DMS153 treated with DMSO at 0.1 percent for 48 hours (cell line): ENCODE measurements around the gene TEDC1.

Source experiments
- DNase-seq: peaks from one replicate; lab custom pipeline; 2025; ENCODE audit not compliant: unreplicated experiment; lab: John Stamatoyannopoulos, UW

TEDC1 gene

DNA sequence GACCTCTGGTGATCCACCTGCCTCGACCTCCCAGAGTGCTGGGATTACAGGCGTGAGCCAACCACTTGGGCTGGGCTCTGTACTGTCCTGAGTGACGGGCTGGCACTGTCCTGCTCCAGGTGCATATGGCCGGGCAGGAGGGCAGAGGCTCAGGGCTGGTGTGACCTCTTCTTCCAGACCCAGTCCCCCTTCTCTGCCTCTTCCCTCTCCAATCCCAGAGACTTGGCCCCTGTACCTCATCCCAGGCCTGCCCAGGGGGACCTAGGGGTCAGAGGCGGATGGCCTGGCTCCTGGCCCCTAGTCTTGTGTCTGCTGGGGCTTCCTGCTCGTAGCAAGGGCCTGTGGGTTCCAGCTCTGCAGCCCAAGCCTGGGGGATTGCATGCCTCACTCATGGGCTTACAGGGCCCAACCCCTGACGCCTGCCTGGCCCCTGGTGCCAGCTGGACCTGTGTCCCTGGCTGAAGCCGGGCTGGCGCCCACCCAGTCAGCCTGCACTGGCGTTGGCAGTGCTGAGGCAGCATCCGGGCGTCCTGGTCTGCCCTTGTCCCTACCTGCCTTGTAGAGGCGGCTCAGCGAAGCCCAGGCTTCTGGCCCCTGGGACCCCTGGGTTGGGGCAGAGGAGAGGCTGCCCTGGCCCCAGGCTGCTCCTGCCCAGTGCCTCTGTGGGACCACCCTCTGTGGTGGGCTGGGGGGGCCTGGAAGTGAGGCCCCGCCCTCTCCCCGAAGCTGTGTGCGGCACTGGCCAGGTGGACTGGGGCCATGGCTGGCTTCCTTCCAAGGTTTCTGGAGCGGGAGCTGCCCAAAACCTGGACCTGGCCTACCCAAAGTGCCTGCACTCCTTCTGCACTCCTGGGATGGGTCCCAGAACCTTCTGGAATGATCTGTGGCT, 4.3 kb downstream of the TEDC1 start:
- DNase-seq = no peak

DNA sequence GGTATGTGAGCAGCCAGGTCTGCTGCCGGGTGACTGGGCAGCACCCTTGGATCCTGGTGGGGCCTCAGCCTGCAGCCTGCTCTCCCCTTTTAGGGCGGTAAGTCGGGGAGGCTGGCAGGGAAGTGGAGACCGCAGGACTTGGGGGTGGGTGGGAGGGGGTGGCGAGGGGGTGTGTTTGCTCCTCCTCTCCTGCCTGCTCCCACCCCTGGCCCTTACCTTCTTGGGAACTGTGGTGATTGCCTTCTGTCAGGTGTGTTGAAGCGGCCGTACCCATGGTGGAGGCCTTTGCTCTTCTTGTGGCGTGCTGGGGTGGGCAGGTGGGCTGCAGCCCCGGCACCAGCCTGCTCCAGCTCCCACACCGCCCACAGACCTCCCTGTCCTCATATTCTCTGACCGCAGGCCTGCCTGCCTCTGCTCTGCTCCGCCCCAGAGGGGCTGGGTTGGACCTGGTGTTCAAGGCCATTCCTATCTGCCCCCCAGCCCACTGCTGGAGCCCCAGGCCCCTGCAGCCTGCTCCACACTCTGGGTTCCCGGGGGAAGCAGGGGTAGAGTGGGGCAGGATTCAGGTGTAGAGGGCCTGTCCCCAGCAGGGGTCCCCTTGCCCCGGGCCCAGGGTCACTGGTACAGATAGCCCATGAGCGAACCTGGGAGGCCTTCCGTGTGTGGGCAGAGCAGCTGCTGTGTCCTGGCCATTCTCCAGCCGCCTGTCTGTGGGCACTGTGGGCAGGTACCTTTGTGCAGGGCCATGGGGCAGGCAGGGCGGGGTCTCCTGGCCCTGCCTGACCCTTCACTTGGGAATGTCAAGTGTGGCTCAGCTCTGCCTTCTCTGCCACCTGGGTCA, 5.2 kb downstream of the TEDC1 start:
- DNase-seq = no peak

DNA sequence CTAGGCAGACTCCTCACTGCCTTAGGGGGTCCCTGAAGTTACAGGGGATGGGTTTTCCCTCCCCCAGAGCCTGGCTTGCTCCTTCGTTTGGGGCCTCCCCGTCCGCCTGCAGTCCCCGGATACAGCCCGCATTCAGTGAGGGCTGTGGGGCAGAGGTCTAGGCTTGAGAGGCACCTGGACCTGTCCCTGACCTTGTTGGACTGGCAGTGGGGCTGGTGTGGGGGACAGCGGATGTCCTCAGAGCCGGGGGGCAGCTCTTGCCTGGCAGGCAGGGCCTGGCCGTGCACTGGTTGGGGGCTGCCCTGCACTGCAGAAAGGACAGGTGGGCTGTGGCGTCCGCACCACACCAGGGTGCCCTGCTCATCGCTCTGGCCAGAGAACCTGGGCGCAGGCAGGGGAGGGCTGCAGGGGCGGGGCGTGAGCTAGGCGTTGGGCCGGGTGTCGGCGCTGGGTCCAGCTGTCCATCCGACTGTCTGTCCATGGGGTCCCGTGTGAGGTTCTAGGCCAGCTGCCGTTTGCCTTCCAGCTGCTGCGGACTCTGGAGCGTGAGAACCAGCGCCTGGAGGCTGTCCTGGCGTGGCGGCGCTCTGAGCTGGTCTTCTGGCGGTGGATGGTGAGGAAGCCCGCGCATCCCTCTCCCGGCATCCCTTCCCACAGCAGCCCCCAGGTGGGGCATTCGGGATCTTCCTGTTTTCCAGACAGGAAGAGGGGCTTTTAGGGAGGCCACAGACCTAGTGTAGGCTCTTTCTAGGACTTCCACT, 6.0 kb downstream of the TEDC1 start:
- DNase-seq = no peak

DNA sequence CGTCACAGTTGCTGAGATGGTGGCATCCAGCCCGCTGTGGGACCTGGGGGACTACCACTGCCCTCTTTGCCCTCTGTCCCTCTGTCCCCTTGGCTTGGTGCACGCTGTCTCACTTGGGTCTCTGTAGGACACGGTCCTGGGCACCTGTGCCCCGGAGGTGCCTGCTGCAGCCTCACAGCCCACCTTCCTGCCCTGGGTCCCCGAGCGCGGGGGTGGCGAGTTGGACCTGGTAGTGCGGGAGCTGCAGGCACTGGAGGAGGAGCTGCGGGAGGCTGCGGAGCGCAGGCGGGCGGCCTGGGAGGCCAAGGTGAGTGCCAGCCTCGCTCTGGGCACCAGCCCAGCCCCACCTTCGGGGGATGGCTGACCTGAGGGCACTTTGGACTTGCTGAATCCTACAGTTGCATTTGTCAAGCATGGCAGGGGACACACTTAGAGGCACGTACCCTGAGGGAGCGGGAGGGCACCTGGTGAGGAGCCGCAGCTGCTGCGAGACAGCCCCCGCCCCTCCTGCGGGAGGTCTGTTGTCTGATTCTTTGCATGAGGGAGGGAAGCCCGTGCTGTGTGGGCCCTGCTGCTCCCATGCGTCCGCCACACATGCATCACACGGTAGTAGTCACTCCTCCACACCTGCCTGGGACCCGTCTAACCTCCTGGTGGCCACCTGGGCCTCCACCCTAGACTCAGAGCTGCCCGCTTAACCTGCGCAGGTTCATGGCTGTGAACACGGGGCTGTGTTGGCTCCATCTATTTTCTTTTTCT, 6.8 kb downstream of the TEDC1 start:
- no peak for DNase-seq

DNA sequence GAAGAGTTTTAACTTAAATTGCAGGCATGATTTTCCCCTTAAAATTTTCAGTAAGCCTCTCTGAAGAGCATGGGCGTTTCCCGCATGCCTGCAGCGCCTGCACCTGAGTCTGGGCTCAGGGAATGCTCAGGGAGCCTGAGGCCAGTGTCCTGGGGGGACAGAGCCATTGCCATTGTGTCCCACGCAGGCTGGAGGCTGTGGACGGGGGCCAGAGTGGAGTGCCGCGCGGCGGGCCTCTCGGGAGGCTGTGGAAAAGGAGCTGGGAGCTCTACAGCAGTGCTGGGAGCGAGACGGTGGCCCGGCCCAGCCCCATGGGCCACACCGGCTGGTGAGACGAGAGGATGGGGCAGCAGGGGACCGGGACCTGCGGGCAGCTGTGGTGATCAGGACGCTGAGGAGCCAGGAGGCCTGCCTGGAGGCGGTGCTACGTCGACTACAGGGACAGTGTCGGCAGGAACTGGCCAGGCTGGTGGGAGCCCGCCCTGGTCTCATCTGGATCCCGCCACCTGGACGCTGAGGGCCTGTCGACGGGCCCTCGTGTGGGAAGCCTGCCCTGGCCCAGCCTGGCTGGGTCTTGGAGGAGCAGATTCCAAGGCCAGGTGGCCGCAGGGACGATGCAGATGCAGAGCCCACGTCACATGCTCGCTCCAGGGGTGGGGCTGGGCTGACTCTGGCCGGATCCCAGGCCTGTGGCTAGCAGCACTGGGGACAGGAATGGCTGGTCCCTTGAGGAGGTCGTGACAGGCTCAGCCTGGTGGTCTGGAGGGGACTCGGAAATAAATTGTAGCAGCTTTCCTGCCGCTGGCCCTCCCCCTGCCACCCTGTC, 7.6 kb downstream of the TEDC1 start:
- DNase-seq = no peak

DNA sequence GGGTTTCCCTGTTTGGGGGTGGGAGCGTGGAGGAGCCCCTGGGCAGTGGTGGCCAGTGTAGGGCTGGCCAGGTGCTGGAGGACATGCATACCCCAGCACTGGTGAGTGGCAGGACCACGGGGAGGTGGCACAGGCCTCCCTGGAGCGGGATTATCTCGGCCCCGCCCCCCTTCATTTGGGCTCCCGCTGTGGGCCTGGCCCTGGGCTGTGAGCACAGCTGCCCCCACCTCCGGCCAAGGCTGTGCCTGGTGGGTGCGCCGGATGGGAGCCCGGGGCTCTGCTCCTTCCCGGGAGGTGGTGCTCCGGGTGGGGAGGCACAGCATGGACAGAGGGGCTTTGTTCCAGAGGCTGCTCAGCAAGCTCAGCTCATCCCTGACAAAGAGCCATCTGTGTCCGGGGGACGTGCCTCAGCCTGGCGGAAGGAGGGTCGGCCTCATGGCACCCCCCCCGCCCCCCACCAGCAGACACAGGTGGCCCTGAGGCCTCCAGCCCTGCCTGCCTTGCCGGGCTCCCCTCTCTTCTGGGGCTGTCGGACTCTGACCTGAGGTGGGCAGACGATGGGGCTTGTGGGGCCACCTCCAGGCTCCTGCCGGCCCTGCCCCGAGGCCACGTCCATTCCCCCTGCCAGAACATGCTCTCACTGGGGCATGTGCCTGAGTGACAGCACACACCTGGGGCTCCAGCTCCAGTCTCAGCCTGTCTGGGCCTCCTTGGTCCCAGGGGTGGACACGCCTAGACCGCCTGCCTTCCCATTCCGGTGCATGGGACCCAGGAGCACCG, 8.4 kb downstream of the TEDC1 start:
- no peak for DNase-seq

DNA sequence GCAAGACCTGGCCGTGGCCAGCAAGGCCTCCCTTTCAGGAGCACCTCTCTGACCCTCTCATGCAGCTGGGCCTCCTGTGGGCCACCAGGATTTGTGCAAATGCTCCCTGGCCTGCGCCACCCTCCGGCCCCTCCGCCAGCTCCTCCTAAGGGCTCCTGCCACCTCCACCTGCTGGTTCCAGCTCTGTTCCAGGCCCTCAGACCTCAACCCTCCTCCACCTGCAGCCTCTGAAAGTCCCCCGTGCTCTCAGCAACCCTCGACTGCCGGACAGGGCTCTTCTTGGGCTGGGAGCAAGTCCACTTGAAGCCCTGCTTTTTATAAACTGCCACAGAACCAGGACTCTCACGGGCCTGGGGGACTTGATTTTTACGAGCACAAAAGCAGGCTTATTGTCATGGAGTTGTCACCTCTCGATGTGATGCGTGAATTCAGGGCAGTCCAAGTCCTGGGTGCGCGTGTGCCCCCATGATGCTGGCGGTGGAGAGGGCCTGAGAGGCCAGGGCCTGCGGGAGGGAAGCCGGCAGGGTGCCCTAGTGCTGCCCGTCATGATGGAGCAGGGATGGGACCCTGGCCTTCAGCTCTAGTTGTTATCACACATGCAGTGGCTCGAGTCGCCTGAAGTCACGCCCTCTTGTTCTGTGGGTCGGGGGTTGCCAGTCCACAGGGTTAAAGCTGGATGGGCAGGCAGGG, 9.1 kb downstream of the TEDC1 start:
- DNase-seq = no peak

DNA sequence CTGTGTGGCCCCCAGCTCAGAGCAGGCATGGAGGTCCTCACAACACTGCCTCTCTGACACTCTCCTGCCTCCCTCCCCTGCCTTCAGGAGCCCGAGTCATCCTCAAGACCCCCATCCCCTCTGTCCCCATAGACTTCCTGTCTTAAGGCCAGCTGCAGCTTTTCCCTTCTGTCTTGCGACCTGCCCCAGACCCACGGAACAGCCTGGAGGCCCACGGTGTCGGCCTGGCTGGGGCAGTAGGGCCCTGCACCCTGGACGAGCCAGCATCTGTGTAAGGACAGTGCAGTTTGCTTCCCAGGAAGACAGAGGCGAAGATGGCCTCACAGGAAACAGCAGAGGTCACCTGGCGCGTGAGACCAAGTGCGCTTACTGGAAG, 9.7 kb downstream of the TEDC1 start:
- no peak for DNase-seq

DNA sequence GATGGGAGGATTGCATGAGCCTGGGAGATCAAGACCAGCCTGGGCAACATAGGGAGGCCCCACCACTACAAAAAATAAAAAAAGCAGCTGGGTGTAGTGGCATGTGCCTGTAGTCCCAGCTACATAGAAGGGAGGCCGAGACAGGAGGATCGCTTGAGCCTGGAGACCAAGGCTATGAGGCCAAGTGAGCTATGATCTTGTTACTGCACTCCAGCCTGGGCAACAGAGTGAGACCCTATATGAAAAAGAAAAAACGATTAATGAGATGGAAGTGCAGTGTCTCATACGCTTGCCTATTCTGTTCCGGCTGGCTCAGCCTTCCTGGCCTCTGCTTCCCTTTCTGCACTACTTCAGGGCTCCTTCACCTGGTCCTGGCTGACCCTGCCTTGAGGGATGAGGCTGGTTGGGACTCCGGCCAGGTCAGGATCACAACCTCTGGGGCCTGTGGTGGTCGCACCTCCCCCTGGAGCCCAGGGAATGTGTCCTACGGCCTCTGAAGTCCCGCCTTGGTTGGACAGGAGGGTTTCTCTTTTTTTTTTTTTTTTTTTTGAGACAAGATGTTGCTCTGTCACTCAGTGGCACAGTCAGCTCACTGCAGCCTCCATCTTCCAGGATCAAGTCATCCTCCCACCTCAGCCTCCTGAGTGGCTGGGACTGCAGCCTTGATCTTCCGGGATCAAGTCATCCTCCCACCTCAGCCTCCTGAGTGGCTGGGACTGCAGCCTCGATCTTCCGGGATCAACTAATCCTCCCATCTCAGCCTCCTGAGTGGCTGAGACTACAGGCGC, 10.7 kb downstream of the TEDC1 start:
- no peak for DNase-seq

DNA sequence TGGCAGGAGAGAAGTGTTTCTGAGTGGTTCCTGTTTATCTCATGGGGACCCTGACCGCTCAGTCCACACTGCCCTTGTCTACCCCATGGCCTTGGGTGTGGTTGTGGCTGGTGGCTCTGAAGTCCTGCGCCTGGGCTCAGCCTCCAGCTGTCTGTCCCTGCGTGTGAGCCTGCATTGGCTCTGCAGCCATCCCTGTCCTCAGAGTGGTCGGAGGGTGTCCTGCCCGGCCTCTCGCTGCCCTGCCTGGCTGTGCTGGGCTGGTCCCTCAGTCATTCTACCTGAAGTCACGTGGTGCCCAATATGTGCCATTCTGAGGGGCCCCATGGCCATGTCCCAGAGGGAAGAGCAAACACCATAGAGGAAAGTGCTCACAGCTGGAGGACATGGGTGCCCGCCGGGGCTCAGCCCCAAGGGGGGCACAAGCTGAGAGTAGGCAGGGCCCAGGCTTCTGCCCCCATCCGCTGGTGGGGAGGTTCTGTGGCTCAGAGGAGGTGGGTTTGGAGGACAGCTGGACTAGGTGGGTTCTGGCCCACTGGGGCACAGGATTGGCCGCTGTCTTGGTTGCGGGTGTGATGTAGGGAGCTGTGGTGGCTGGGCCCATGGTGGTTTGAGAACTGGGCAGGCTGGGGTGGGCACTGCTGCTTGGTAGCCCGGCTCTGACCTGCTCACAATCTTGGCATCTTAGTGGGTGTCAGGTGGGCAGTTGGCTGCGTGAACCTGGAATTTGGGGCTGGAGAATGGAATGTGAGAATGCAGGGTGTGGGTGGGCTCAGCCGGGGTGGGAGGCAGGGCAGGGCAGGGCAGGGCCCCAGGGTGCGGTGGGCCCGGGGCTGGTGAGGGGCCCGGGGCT, 11.6 kb downstream of the TEDC1 start:
- DNase-seq = no peak

DNA sequence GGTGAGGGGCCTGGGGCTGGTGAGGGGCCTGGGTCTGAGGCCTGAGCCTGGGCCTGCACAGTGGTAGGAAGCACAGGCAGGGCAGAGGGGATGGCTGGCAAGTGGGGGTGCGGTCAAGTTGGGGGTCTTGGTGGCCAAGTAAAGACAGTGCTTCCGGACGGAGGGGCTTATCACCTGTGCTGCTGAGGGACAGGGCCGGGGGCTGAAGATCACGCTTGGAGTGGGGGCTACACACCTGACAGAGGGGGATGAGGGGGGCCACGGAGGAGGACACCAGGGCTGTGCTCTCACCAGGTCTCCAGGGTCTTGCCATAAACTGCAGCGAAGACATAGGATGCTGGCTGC, 12.2 kb downstream of the TEDC1 start:
- no peak for DNase-seq

DNA sequence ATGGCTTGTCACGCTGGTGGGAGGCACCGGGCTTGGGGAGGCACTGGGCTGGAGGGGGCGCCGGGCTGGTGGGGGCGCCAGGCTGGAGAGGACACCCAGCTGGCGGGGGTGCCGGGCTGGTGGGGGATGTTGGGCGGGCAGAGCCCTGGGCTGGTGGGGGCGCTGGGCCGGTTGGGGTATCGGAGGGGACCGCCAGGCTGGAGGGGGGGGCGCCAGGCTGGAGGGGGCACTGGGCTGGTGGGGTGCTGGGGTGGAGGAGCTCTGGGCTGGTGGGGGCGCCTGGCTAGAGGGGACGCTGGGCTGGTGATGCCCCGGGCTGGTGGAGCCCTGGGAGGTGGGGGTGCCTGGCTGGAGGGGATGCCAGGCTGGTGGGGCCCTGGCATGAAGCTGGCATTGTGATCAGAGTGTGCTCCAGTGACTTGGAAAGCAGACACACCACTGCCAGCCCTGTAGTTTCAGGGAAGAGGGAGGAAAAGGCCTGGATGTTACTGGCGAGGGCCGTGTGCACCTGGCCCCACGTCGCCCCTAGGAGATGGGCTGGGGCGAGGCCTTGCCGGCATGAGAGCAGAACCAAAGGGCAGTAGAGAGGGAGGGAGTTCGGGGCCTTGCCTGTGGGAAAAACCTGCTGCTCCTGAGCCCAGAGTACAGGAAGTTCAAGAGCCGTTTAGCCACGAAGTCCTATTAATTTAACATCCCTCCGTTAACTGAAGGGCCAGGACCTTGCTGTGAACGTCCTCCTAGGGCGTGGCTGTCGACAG, 13.1 kb downstream of the TEDC1 start:
- DNase-seq = no peak

DNA sequence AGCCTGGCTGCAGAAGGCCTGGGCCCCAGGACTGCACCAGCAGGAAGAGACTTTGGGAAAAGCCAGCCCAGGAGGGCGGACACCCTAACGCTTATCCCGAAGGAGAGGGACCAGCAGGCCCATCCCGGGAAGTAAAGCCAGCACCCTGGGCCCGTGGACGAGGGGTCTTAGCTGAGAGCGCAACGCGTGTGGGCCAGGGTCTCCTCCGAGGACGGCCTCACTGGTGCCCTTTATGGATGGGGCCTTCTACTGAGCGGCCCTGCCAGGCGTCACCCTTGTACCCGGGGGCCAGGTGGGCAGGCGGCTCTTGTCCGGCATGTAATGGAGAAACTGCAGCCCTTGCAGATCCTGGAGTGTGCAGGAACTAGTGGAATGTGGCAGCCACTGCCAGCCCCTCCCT, 14.1 kb downstream of the TEDC1 start:
- no peak for DNase-seq

DNA sequence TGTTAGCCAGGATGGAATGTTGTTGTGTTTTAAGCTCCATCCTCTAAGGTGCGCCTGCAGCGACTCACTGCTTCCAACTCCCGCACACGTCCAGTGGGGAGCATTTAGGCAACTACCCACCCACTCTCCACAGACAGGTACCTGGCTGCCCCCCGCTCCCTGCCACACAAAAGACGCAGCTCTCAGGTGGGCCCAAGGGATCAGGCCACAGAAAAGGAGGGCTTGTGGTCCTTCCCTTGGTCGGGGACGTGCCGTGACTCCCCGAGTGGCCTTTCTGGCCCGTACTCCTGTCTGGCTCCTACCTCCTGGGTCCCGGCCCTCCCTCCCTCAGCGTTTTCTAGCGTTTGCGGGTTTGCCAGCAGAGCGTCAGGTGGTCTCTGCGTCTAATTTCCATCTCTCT, 16.2 kb downstream of the TEDC1 start:
- DNase-seq = no peak

DNA sequence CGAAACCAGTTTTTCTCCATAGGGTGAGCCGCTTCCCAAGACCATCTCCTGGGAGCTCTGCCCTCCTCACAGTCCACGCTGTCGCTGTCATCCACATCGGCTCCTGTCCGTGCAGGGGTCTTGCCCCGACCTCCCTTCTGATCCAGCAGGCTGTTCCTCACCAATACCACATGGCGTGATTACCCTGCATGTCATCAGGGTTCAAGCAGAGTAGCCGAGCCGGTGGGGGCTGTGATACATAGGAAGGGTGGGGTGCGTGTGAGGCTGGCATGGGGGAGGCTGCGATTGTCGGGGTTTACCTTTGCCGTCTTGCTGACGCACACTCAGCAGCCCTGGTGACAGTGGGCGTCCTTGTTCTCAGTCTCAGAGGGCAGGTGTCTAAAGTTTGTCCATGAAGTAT, 17.0 kb downstream of the TEDC1 start:
- no peak for DNase-seq

DNA sequence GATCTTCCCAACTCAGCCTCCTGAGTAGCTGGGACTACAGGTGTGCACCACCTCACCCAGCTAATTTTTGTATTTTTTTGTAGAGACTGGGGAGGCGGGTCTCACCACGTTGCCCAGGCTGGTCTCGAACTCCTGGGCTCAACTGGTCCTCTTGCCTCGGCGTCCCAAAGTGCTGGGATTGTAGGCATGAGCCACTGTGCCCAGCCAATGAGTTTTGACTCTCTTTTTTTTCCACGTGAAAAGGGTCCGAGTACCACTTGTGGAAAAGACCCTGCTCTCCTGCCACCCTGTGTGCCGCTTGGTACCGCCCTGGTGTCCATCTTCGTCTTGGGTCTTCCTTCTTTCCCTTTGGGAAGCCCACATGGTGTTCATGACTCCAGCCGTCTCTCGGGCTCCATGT, 17.6 kb downstream of the TEDC1 start:
- DNase-seq = no peak
